Measurements from ENCODE around the gene CABLES2. TPM values are rescaled to one million over a fixed set of nuclear protein-coding genes. Genes with fewer than 3 reads are reported as not detected.

Gene CABLES2, protein sequence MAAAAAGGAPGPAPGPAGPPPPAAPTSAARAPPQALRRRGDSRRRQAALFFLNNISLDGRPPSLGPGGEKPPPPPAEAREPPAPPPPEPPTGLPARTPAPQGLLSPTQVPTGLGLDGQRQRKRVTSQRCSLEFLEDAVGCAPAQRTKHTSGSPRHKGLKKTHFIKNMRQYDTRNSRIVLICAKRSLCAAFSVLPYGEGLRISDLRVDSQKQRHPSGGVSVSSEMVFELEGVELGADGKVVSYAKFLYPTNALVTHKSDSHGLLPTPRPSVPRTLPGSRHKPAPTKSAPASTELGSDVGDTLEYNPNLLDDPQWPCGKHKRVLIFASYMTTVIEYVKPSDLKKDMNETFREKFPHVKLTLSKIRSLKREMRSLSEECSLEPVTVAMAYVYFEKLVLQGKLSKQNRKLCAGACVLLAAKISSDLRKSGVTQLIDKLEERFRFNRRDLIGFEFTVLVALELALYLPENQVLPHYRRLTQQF
- total RNA-seq (2014; rRNA removed; shearing (Covaris generic)) (11.1 and 14.8 TPM in 2 replicates), total RNA-seq (2022) (22.5 and 23.3 TPM in 2 replicates), Bru-seq, nascent RNA (percentile 52 among the genes with signal in this experiment), BruChase-seq, experiment 1, labeled RNA remaining after a 6-hour chase (percentile 69 among the genes with signal in this experiment), BruChase-seq, experiment 2, labeled RNA remaining after a 2-hour chase (percentile 61 among the genes with signal in this experiment)
- long read RNA-seq, transcript CABLES2-201 (10 exons, 3,785 nt) = major isoform, 74 of 100 reads
- long read RNA-seq, partial matches to known transcripts = 9 of 100 reads
- long read RNA-seq, other reads (novel, unspliced or antisense) = 17 of 100 reads

DNA sequence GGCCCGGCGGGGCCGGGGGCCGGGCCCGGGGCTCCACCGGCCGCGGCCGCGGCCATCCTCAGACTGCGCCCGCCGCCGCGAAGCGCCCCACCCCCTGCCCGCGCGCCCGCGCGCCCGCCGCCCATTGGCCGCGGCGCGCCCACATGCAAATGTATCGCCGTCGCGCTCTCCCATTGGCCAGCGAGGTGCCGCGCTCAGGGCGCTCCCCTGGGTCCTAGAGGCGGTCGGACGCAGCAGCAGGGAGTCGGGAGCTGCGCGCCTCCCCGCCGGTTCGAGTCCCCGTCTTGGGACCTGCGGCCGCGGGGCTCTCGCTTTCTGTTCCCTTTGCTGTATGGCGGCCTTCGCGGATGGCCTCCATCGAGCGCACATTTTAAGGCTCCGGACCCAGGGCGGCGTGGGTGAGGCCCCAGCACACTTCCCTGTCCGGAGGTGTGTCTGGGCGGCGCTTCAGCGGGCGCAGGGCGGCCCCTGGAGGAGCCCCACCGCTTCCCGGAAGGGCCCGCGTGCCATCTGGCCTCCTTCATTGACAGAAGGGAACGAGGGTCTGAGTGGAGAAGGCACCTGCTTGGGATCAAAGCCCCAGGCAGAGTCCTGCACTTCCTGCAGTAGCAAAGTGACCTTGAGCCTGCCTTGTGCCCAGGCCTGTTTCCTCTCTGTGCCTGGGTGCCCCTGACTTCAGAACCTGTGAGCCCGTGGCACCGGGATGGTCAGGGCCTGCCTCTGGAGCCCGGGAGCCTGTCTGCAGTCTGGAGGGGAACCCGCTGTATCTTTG, at the start of gene CABLES2:
TSS of gene CABLES2 (minus strand) at position 65 of the 772 bp plus-strand sequence. CDS start at position 56, 9 bp downstream.
- CTCF ChIA-PET (ENCODE audit: unreplicated experiment) = no interaction called here

DNA sequence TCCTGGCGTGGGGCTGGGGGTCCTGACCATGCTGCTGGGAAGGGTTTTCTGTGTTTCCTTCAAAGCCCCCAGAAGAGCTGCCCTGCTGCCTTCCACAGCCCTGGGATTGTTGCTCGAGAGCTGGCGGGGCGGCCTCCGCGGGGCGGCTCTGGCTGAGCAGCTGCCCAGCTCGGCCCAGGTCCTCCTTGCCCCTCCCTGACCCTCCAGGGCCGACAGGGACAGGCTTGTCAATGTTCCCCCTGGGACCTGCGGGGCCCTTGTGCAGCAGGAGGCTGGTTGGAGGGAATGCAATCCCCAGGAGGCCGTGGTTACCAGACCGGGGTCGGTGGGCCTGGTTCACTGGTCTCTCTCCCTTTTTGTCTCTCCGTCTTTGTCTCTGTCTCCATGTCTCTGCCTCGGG, 48.8 kb upstream of the CABLES2 start:
- no peaks in the 10 kb centered on the region for H3K36me3 ChIP-seq (ENCODE audit: insufficient read depth, low read length)
- intact Hi-C loops (cut with micrococcal nuclease; ENCODE audit: unreplicated experiment) = no loop called here
- no peak overlapping the region for H3K4me3 ChIP-seq (ENCODE audit: low read depth, low read length, poor library complexity, severe bottlenecking)
- no peaks in the 10 kb centered on the region for H3K4me1 ChIP-seq (ENCODE audit: insufficient read depth, low read length, poor library complexity, severe bottlenecking)
- no peaks in the 10 kb centered on the region for H4K20me1 ChIP-seq (ENCODE audit: insufficient read depth, low read length)
- TF ChIP-seq EZH2phosphoT487 (IDR thresholded peaks at IDR 0.05; ENCODE audit: borderline replicate concordance, low read depth, low read length) (no peak), CTCF (conservative IDR thresholded peaks at IDR 0.05; ENCODE audit: low read length) (no peak)
- H3K79me2 ChIP-seq (ENCODE audit: insufficient read depth, low read depth, low read length) = no peaks in the 10 kb centered on the region
- no TSS peak for BruUV-seq (replicated peaks)
- no peaks in the 10 kb centered on the region for H3K9me3 ChIP-seq (ENCODE audit: low read length)
- no peaks in the 10 kb centered on the region for H3K9me2 ChIP-seq (ENCODE audit: insufficient read depth, low read length)
- H3K27ac ChIP-seq (ENCODE audit: low read depth, low read length, poor library complexity, severe bottlenecking) = no peak overlapping the region
- ChIA-PET POLR2A (no interaction called here), CTCF (ENCODE audit: unreplicated experiment) (no interaction called here)
- H3K4me2 ChIP-seq (ENCODE audit: low read length) = no peak overlapping the region
- DNase-seq (ENCODE audit: low spot score) = no peak
- no peak overlapping the region for H2AFZ ChIP-seq (ENCODE audit: low read length)

More for the DNA sequence above, at the start of gene CABLES2:
- Histone ChIP-seq H3K9me2 (ENCODE audit: insufficient read depth, low read length) (no peaks in the 10 kb centered on the region), H3K36me3 (ENCODE audit: insufficient read depth, low read length) (peaks cover 5% of the 10 kb centered on the region; the same call in 1 of the 2 replicates), H3K27ac (ENCODE audit: low read depth, low read length, poor library complexity, severe bottlenecking) (peak within 1 kb of the TSS; percentile 69), H2AFZ (ENCODE audit: low read length) (peak within 1 kb of the TSS; percentile 65), H3K4me2 (ENCODE audit: low read length) (peak within 1 kb of the TSS; percentile 86), H4K20me1 (ENCODE audit: insufficient read depth, low read length) (no peaks in the 10 kb centered on the region), H3K4me1 (ENCODE audit: insufficient read depth, low read length, poor library complexity, severe bottlenecking) (peaks cover 42% of the 10 kb centered on the region), H3K9me3 (ENCODE audit: low read length) (no peaks in the 10 kb centered on the region), H3K4me3 (ENCODE audit: low read depth, low read length, poor library complexity, severe bottlenecking) (peak within 1 kb of the TSS; percentile 86), H3K79me2 (ENCODE audit: insufficient read depth, low read depth, low read length) (peaks cover 7% of the 10 kb centered on the region; the same call in 1 of the 2 replicates)
- POLR2A ChIA-PET = no interaction called here
- peak; percentile 96 for DNase-seq (ENCODE audit: low spot score)
- BruUV-seq (replicated peaks) = no TSS peak
- TF ChIP-seq CTCF (conservative IDR thresholded peaks at IDR 0.05; ENCODE audit: low read length) = peak; percentile 28; the same call in 1 of the 2 replicates
- no peak for TF ChIP-seq EZH2phosphoT487 (IDR thresholded peaks at IDR 0.05; ENCODE audit: borderline replicate concordance, low read depth, low read length)
- intact Hi-C loops (cut with micrococcal nuclease; ENCODE audit: unreplicated experiment) = loop anchor here (2.0 to 10.0 kb wide), 5 partner anchors 21 to 385 kb away; partner anchors contain the start of genes ADRM1, RPS21 and TAF4

Data from OCI-LY7 (cell line).